ENCODE results near the gene RAD51B.

RAD51B gene

GRCh38 chr14:68513838-68514607 lies 694.4 kb downstream of the RAD51B start:
- no peaks in the 10 kb centered on the region for H3K9me3 ChIP-seq (ENCODE audit: low read depth, low read length)
- no peak overlapping the region for H3K9ac ChIP-seq (ENCODE audit: insufficient read length)
- H3K36me3 ChIP-seq (ENCODE audit: insufficient read depth, low read length) = no peaks in the 10 kb centered on the region
- TF ChIP-seq POLR2AphosphoS5 (IDR thresholded peaks at IDR 0.05; ENCODE audit: borderline replicate concordance, low read depth, low read length) (no peak), EZH2 (IDR thresholded peaks at IDR 0.05) (no peak)
- H3K27ac ChIP-seq = no peak overlapping the region
- DNase-seq (ENCODE audit: low read depth, low spot score) = no peak
- no peak overlapping the region for H3K4me3 ChIP-seq

- no peak for DNase-seq (ENCODE audit: low read depth, low spot score)
- TF ChIP-seq FOXP2 (optimal IDR thresholded peaks at IDR 0.05; ENCODE audit: control extremely low read depth, extremely low read length, insufficient read depth) (no peak), POLR2AphosphoS5 (IDR thresholded peaks at IDR 0.05; ENCODE audit: borderline replicate concordance, low read depth, low read length) (no peak), EZH2 (IDR thresholded peaks at IDR 0.05) (no peak)
- H3K9me3 ChIP-seq (ENCODE audit: low read depth, low read length) = no peaks in the 10 kb centered on the region
- H3K36me3 ChIP-seq (ENCODE audit: insufficient read depth, low read length) = no peaks in the 10 kb centered on the region
- H3K9ac ChIP-seq (ENCODE audit: insufficient read length) = no peak overlapping the region
- no peak overlapping the region for H3K27ac ChIP-seq
- no peak overlapping the region for H3K4me3 ChIP-seq
Measured at GRCh38 chr14:68514608-68515194, 695.1 kb downstream of the RAD51B start.

GRCh38 chr14:68516342-68516741 lies 696.8 kb downstream of the RAD51B start:
- no peak overlapping the region for H3K4me3 ChIP-seq
- TF ChIP-seq FOXP2 (optimal IDR thresholded peaks at IDR 0.05; ENCODE audit: control extremely low read depth, extremely low read length, insufficient read depth) = no peak
- no peak for TF ChIP-seq POLR2AphosphoS5 (IDR thresholded peaks at IDR 0.05; ENCODE audit: borderline replicate concordance, low read depth, low read length)
- no peak for TF ChIP-seq EZH2 (IDR thresholded peaks at IDR 0.05)
- DNase-seq (ENCODE audit: low read depth, low spot score) = no peak
- H3K27ac ChIP-seq = no peak overlapping the region
- no peak overlapping the region for H3K9ac ChIP-seq (ENCODE audit: insufficient read length)
- no peaks in the 10 kb centered on the region for H3K36me3 ChIP-seq (ENCODE audit: insufficient read depth, low read length)
- no peaks in the 10 kb centered on the region for H3K9me3 ChIP-seq (ENCODE audit: low read depth, low read length)

- no peak overlapping the region for H3K9ac ChIP-seq (ENCODE audit: insufficient read length)
- H3K4me3 ChIP-seq = no peak overlapping the region
- no peak for DNase-seq (ENCODE audit: low read depth, low spot score)
- H3K9me3 ChIP-seq (ENCODE audit: low read depth, low read length) = no peaks in the 10 kb centered on the region
- H3K27ac ChIP-seq = no peak overlapping the region
- TF ChIP-seq POLR2AphosphoS5 (IDR thresholded peaks at IDR 0.05; ENCODE audit: borderline replicate concordance, low read depth, low read length) = no peak
- TF ChIP-seq EZH2 (IDR thresholded peaks at IDR 0.05) = no peak
- TF ChIP-seq FOXP2 (optimal IDR thresholded peaks at IDR 0.05; ENCODE audit: control extremely low read depth, extremely low read length, insufficient read depth) = no peak
- no peaks in the 10 kb centered on the region for H3K36me3 ChIP-seq (ENCODE audit: insufficient read depth, low read length)
Measured at GRCh38 chr14:68518166-68518565, 698.6 kb downstream of the RAD51B start.

GRCh38 chr14:68518761-68519670 lies 699.4 kb downstream of the RAD51B start:
- H3K9me3 ChIP-seq (ENCODE audit: low read depth, low read length) = no peaks in the 10 kb centered on the region
- DNase-seq (ENCODE audit: low read depth, low spot score) = no peak
- no peak overlapping the region for H3K4me3 ChIP-seq
- TF ChIP-seq POLR2AphosphoS5 (IDR thresholded peaks at IDR 0.05; ENCODE audit: borderline replicate concordance, low read depth, low read length) (no peak), FOXP2 (optimal IDR thresholded peaks at IDR 0.05; ENCODE audit: control extremely low read depth, extremely low read length, insufficient read depth) (no peak), EZH2 (IDR thresholded peaks at IDR 0.05) (no peak)
- no peak overlapping the region for H3K27ac ChIP-seq
- no peaks in the 10 kb centered on the region for H3K36me3 ChIP-seq (ENCODE audit: insufficient read depth, low read length)
- no peak overlapping the region for H3K9ac ChIP-seq (ENCODE audit: insufficient read length)

- Histone ChIP-seq H3K9ac (ENCODE audit: insufficient read length) (no peak overlapping the region), H3K27ac (no peak overlapping the region), H3K9me3 (ENCODE audit: low read depth, low read length) (no peaks in the 10 kb centered on the region), H3K4me3 (no peak overlapping the region), H3K36me3 (ENCODE audit: insufficient read depth, low read length) (no peaks in the 10 kb centered on the region)
- no peak for DNase-seq (ENCODE audit: low read depth, low spot score)
- TF ChIP-seq EZH2 (IDR thresholded peaks at IDR 0.05) = no peak
- TF ChIP-seq POLR2AphosphoS5 (IDR thresholded peaks at IDR 0.05; ENCODE audit: borderline replicate concordance, low read depth, low read length) = no peak
- TF ChIP-seq FOXP2 (optimal IDR thresholded peaks at IDR 0.05; ENCODE audit: control extremely low read depth, extremely low read length, insufficient read depth) = no peak
Measured at GRCh38 chr14:68519671-68520187, 700.1 kb downstream of the RAD51B start.

- Histone ChIP-seq H3K9ac (ENCODE audit: insufficient read length) (no peak overlapping the region), H3K4me3 (no peak overlapping the region), H3K36me3 (ENCODE audit: insufficient read depth, low read length) (no peaks in the 10 kb centered on the region), H3K27ac (no peak overlapping the region), H3K9me3 (ENCODE audit: low read depth, low read length) (no peaks in the 10 kb centered on the region)
- DNase-seq (ENCODE audit: low read depth, low spot score) = no peak
- TF ChIP-seq EZH2 (IDR thresholded peaks at IDR 0.05) = no peak
- TF ChIP-seq POLR2AphosphoS5 (IDR thresholded peaks at IDR 0.05; ENCODE audit: borderline replicate concordance, low read depth, low read length) = no peak
- TF ChIP-seq FOXP2 (optimal IDR thresholded peaks at IDR 0.05; ENCODE audit: control extremely low read depth, extremely low read length, insufficient read depth) = no peak
Measured at GRCh38 chr14:68520637-68521556, 701.3 kb downstream of the RAD51B start.
